NAMALWA (cell line): ENCODE data around the gene SYCP2L.
A peak's percentile ranks its signal among the peaks of the same experiment; 100 is the strongest.
"Not testable (repeated sequence)": the region's sequence is repeated elsewhere in the genome, so short reads cannot be mapped to it uniquely, and the experiment has no call there.

Experiments used
- DNase-seq: peaks from one replicate; pipeline ENCODE4 v3.0.0-alpha.2; 2015; ENCODE audit warnings: low spot score

SYCP2L gene

DNA sequence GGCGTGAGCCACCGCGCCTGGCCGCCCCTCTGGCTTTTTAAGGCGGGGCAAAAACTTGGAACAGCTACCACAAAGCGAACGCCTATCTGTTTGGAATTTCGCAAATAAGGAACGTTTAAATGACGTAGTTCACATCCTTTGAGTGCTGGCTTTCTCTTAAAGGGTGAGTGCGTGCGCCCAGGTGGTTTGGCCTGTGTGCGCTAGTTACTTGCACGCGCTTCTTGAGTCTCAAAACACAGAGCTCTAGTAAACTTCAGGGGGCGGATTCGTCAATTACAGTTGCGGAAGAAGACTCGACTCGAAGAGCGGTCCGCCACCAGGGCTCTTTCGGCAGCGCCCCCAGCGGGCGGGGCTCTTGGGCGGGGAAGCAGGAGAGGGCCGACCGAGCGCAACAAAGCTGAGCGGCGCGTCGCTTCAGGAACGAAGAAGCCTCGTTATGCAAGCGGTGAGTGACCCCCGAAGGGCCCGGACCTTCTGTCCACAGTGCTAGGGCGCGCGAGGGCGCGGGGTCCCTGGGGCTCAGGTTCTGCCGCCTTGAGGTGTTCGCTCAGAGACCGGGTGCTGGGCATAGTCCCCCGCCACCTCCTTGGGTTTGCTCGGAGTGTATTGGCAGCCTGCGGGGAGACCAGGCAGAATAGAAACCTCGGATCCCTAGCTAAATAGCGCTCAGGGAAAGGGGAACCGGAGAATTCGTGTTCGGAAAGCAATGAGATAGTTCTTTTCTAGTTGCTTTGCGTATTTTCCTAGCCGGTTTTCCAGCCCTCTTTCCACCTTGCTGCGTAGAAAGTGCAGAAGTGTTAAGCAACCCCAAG, at the start of gene SYCP2L:
Gene SYCP2L, plus strand, starts transcription at position 362 of the 812 bp plus-strand sequence. Its CDS starts 75 bp downstream, at position 437.
- no peak for DNase-seq

DNA sequence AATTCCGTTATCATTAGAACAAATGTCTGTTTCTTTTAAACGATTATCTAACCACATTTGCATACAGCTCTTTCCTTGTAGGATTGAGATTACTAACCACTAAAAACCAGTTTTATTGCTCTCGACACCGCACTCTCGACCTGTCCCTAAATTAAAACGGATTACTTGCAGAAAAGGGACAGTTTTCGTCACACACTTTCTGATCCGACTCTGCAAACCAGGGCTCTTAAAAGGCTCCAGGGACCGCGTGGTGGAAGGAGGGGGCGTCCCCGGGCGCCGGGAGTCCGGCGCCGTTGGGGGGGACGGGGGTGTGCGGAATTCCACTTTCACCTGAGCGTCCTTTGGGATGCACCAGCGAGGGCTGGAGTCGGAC, 49.2 kb upstream of the SYCP2L start:
- peak; percentile 51 for DNase-seq

DNA sequence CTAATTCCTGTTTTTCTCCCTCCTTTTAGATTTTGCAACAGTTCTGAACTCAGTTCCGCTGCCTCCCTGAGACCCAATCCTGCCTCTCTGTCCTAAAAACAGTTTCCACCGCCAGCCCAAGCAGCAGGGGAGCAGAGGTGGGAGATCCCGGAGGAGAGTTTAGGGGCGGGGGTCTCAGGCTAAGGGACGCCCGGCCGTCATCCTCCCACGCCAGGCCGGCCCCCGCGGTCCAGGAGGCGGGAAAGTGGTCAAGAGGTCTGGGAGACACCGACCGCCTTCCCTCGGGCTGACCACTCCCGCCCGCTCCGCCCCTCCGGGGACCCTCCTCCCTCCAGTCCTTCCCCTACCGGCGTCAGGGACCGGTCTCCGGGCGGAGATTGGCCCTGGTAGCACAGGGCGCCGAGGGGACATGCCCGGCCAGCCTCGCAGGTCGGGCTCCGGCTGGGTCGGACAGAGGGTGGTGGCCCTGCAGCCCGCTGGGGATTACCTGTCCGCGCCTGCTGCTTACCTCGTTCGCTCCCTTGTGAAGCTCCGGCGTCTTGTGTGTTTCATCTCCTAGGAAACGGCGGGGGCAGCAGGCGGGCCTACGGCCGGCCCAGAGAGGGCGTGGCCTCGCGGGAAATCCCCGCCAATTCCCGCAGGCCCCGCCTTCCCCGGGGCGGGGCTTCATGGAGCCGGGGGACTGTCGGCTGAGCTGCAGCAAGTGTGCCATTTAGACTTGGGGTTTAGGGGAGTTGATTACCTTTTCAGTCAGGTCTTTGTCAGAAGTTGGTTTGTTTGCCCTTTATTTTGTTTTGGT, 48.7 kb upstream of the SYCP2L start, which contains the start of gene MAK:
Gene MAK, minus strand, starts transcription at position 545 of the 799 bp plus-strand sequence. CDS start 7,891 bp downstream, outside the sequence.
- peak; percentile 95 for DNase-seq

- DNase-seq, result peak; percentile 55
Observed at GRCh38 chr6:10838794-10839333, 48.0 kb upstream of the SYCP2L start.

GRCh38 chr6:10843554-10843953, 43.3 kb upstream of the SYCP2L start:
- DNase-seq, result no peak

GRCh38 chr6:10847684-10848083, 39.2 kb upstream of the SYCP2L start:
- DNase-seq, result peak; percentile 42

GRCh38 chr6:10849901-10850300, 37.0 kb upstream of the SYCP2L start:
- no peak for DNase-seq

GRCh38 chr6:10850728-10851127, 36.1 kb upstream of the SYCP2L start:
- DNase-seq, result no peak

DNA sequence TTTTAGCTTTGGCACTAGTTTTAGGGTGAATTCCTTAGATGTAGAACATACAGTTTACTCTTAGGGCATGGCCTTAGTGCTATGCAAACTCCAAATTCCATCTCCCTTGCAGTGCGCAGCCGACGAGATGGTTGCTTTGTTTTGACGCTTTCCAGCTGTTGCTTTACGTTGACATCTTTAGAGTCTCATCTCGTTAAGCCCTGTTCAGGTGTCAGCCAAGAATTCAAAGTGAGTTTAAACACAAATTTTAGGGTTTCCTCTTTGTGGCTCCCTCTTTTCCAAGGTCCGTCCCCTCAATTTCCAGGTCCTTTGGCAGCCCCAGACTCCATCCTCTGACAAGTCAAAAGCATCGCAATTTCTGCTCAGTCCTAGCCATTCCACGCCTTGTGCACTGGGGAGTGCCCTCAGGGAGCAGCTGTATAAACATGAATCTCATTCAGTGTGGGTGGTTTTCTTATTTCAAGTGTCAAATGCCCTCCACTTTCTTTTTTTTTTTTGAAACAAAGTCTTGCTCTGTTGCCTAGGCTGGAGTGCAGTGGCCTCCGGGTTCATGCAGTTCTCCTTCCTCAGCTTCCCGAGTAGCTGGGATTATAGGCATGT, 34.4 kb upstream of the SYCP2L start:
- DNase-seq, result no peak

DNA sequence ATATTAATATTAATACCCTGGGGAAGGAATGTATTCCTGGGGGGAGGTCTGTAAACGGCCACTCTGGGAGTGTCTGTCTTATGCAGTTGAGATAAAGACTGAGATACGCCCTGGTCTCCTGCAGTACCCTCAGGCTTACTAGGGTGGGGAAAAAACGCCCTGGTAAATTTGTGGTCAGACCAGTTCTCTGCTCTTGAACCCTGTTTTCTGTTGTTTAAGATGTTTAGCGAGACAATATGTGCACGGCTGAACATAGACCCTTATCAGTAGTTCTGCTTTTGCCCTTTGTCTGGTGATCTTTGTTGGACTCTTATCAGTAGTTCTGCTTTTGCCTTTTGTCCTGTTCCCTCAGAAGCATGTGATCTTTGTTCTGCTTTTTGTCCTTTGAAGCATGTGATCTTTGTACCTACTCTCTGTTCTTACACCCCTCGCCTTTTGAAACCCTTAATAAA, 33.0 kb upstream of the SYCP2L start:
- DNase-seq, result not testable (repeated sequence)

- DNase-seq, result peak; percentile 69
Observed at GRCh38 chr6:10854922-10855632, 31.8 kb upstream of the SYCP2L start.

GRCh38 chr6:10857259-10857658, 29.6 kb upstream of the SYCP2L start:
- no peak for DNase-seq

GRCh38 chr6:10861086-10861485, 25.8 kb upstream of the SYCP2L start:
- no peak for DNase-seq

- no peak for DNase-seq
Observed at GRCh38 chr6:10862361-10862760, 24.5 kb upstream of the SYCP2L start.

- DNase-seq, result not testable (repeated sequence)
Observed at GRCh38 chr6:10863031-10863430, 23.8 kb upstream of the SYCP2L start.

- DNase-seq, result not testable (repeated sequence)
Observed at GRCh38 chr6:10866709-10867108, 20.1 kb upstream of the SYCP2L start.

DNA sequence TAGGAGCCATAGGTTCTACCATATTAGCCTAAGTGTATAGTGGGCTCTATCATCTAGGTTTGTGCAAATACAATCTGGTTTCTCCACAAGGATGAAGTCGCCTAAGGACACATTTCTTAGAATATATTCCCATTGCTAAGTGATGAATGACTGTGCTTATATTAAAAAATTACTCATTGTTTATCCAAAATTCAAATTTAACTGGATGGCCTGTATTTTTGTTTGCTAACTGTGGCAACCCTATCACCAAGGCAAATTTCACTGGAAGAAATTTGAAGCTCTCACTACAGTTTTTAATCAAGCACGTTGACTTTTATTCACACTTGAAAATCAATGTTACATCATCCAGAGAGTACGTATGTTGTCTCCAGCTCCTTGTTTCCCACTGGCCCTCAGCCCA, 18.9 kb upstream of the SYCP2L start:
- no peak for DNase-seq

DNA sequence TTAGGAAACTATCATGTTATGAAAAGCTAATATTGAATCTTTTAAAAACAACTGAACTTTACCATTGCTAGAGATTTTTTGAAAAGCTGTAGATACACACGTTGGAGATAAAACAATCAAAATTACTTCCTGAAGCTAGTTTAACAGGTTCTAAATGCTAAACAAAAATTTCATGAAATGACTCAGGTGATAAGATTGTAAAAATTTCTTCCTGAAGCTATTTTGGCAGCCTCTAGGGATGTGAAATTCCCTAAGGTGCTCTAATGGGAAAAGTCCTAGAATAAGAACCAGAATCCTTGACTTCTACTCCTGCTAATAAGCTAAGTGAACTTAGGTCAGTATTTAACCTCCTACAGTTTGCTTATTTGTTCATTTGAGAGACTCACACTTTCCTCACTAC, 13.5 kb upstream of the SYCP2L start:
- DNase-seq, result no peak

DNA sequence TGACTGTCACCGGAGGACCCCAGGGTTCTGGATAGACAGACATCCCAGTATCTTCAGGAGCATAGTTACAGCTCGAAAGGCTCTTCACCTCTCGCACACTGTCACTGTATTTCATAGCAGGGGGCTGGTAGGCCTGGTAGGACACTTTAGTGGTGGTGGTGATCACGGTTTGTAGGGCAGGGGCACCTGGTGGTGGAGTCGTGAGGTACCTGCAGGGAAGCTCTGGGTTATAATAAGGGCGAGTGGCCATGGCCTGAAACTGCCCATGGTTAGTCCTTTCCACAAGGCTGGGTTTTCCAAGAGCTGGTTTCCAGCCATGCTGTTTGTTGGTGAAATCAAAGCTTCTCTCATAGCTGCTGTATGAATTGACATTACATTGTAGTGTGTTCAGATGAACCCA, 12.6 kb upstream of the SYCP2L start:
- no peak for DNase-seq

GRCh38 chr6:10875026-10875425, 11.8 kb upstream of the SYCP2L start:
- DNase-seq, result no peak

GRCh38 chr6:10877012-10877411, 9.8 kb upstream of the SYCP2L start:
- no peak for DNase-seq

GRCh38 chr6:10877871-10878270, 9.0 kb upstream of the SYCP2L start:
- no peak for DNase-seq
